HG02970 (cell line): ENCODE results near the gene PTRH1.

ENCODE experiments used
- ATAC-seq: cut with Tn5 transposase; IDR thresholded peaks from one replicate; pipeline ENCODE4 v1.9.1; 2021; ENCODE audit warnings: mild to moderate bottlenecking, moderate library complexity, moderate number of reproducible peaks; ENCODE audit not compliant: unreplicated experiment, low FRiP score

Gene PTRH1

GRCh38 chr9:127722055-127722745 lies 6.7 kb upstream of the PTRH1 start:
- ATAC-seq, result no peak

DNA sequence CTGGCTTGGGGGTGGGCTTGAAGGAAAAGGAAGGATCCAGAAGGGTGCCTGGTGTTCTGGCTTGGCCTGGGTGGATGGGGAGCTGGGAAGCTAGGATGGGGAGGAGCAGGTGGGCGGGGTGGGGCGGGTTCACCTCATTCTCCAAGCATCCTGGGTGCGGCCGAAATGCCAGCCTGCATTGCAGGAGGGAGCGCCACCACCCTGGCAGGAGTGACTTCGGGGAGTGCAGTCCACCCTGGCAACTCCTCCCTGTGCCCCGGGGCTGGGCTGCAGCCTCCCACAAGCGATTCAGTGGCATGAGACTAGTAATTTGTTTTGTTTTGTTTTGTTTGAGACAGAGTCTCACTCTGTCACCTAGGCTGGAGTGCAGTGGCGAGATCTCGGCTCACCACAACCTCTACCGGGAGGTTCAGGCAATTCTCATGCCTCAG lies 5.9 kb upstream of the PTRH1 start:
- no peak for ATAC-seq

- ATAC-seq, result no peak
Observed at GRCh38 chr9:127720865-127721227, 5.4 kb upstream of the PTRH1 start.

GRCh38 chr9:127720031-127720864 lies 4.8 kb upstream of the PTRH1 start:
- ATAC-seq, result no peak

DNA sequence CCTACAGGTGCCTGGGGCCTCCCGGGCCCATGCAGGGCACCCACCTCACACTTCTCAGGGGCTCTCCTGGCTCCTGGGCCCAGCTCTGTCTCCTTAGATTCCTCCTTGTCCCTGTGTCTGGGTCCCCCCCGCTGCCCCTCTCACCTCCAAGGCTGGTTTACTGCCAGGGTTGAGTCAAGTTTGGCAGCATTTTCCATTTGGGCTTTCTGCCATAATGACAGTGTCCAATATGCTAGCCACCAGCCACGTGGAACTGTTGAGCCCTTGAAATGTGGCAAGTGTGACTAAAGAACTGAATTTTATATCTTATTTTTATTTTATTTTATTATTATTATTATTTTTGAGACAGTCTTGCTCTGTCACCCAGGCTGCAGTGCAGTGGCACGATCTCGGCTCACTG lies 2.3 kb upstream of the PTRH1 start:
- no peak for ATAC-seq

- ATAC-seq, result no peak
Observed at GRCh38 chr9:127716412-127716811, 949 bp upstream of the PTRH1 start.

- peak; percentile 3 for ATAC-seq
Observed at GRCh38 chr9:127714951-127715469, 453 bp downstream of the PTRH1 start.

DNA sequence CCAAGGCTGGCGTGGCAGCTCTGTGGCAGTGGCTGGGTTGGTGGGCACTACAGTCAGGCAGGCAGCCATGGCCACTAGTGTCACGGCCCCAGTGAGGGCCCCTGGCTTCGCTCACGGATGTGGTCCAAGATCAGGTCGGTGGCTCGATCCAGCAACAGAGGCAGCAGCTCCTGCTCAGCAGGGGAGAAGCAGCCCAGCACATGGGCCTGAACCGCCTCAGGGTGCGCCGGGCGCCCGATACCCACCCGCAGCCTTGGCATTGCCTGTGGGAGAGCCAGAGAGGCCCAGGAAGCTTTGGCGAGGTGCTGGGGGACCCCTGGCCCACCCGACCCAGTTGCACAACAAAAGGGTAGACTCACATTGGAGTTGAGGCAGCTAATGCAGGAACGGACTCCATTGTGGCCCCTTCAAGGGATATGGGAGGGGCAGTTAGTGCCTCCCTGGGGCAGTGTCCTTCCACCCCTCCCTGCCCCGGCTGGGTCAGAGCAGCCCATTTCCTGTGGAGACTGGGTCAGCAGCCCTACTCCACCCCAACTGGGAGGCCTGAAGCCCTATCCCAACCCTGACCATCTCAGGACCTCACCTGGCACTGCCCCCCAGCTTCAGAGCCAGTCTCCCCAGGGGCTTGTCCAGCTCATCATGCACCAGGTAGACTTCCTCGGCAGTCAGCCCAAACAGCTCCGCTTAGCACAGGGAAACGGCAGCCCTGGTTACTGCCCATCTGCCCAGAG lies 1.3 kb downstream of the PTRH1 start:
- ATAC-seq, result no peak

DNA sequence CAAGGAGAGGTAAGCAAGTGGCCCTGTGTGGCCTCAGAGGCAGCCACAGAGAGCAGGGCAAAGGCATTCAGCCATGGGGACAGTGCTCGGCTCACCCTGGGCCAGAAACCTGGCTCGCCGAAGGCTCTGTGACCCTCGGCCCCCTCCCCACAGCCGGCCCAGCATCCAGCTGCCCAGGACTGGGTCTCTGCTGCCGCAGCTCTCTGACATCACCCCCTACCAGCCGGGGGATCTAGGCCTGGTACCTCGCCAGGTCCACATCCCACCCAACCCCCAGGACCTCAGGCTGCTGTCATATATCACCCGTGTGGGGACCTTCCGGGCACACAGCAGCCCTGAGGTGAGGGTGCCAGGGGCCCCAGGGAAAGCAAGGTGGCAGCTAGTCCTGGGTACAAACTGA lies 2.6 kb downstream of the PTRH1 start:
- no peak for ATAC-seq

DNA sequence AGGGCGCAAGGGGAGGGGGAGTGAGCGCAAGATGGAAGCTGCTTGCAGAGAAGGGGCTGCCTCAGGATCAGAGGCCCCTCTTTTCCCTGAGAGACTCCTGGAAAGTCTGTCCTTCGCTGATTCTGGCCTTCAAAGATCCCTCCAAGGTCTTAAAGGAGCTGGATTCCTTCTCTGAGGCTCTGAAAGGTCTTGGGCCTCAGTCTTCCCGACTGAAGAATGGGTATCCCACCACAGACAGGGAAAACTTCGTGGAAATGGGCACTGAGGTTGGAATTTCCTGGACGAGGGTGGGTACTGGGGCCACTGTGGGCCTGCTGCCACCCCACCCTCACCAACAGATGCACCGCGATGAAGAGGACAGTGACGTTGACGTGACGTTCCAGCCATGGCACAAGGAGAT lies 3.1 kb downstream of the PTRH1 start:
- no peak for ATAC-seq

DNA sequence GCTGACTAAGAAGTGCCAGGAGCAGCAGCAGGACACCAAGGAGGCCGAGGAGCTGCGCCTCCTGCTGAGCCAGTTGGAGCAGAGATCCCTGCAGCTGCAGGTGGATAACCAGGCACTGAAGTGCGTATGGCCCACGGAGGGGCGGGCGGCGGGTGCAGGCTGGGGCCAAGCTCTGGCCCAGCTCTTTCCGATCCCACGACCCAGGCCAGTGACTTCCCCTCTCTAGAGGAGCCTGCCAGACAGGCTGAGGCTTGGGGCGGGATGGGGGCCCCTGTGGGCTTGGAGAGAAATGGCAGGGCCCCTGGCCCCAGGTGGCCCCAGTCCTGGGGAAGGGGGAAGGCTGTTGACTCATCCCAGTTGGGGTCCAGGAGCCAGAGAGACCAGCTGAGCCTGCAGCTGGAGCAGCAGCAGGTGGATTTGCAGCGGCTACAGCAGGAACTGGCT lies 3.6 kb downstream of the PTRH1 start:
- ATAC-seq, result no peak

- ATAC-seq, result no peak
Observed at GRCh38 chr9:127711226-127711701, 4.2 kb downstream of the PTRH1 start.

DNA sequence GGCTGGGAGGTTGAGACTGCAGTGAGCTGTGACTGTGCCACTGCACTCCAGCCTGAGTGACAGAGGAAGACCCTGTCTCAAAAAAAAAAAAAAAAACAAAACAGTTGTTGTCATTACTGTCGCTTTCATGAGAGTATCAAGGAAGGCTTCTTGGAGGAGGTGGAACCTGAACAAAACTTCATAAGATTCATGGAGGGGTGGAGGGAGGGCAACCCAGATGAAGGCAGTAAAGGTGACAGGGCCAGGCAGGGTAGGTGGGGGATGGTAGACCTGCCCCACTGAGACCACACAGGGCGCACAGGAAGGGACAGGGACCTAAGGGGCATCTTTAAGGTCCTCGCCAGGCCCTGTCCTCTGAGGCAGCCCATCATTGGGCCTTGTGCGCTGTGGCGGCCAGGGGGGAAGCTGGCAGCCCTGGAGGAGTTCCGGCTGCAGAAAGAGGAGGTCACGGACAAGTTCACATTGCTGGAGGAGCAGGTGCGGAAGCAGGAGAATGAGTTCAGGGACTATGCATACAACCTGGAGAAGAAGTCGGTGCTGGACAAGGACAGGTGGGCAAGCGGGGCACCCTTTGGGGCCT lies 5.2 kb downstream of the PTRH1 start:
- no peak for ATAC-seq

DNA sequence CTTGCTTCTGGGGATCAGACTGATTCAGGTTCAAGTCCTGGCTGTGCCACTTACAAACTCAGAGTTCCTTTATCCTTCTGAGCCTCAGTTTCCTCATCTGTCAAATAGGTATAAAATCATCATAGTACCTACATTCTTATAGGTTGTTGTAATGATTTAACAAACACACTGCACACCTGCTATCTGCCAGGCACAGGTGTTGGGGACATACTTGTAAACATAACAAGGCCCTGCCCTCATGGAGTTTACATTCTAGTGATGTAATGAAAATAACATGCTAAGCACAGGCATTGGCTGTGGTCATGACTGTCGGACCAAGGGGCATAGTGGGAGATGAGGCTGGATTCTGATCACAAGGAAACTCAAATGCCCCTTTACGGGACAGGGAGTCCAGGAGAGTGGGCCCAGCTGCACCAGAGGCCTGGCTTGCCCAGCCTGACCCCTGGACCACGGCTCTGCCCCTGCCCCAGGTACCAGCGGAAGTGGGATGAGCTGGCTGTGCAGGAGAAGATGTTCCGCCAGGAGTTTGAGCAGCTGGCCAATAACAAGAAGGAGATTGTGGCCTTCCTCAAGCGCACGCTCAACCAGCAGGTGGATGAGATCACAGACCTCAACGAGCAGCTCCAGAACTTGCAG lies 6.4 kb downstream of the PTRH1 start:
- no peak for ATAC-seq

DNA sequence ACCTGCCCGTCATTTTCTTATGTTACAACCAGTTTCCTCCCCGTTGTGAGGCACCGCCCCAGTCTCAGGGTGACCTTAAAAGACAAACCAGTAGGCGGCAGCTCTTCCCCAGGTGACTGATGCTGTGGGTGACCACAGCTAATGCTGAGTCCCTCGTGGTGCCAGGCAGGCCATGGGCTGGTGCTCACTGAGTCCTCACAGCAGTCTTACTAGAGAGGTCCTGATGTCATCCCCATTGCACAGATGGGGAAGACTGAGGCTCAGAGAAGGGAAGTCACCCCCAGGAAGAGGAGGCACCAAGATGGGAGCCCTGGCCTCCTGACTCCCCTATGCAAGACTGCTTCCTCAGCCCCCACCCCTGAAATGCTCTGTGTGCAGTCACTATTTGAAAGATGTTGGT lies 7.7 kb downstream of the PTRH1 start:
- no peak for ATAC-seq

DNA sequence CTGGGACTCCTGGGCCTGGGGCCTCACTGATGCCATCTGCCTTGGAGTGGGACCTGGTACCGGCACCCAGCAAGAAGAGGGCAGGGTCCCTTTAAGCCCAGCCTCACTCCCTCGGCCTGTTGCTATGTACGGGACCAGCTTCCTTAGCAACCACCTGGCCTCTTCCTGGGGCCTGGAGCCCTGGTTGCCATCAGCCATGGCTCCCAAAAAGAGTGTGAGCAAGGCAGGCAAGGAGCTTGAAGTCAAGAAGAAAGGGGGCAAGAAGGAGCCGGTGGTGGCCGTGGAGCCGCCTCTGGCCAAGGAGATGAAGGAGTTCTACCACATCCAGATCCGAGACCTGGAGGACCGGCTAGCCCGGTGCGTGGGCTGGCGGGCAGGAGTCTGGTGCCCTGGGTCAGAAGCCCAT lies 8.6 kb downstream of the PTRH1 start, which contains the start of gene CFAP157:
Gene CFAP157 (plus strand): TSS at position 153 of the 406 bp plus-strand sequence. CDS start 44 bp downstream, at position 197.
- no peak for ATAC-seq

DNA sequence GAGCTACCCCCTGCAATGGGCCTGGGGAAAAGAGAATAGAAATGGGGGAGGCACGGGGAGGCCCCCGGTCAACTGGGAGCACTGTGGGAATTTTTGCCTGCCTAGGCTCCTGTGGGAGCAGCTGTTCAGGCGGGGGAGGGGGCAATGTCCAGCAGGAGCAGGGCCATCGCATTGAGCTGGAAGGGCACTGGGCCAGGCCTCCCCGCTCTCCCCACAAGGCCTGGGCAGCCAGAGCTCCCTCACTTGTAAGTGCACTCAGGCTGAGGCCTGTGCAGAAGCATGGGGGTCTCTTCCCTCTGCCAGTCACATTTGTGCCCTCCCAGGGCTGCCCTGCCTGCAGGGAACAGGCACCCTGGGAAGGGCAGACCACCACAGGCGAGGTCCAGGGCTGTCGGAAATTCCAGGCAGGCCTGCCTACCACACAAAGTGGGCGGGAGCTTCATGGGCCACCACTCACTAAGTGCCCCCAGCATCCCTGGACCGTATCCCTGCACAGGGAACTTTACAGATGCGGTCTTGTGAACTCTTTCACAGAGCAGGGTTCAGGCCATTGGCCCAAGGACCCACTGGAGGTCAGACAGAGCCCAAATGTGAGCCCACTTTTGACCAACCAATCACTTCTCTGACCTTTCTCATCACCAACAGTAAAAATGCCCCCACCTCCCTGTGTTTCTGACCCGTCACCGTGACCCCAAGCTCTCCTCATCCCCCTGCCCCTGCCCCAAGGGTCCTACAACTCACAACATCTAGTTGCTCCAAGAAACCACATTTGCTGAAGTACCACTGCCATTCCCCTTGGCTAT lies 9.7 kb downstream of the PTRH1 start:
- ATAC-seq, result no peak

DNA sequence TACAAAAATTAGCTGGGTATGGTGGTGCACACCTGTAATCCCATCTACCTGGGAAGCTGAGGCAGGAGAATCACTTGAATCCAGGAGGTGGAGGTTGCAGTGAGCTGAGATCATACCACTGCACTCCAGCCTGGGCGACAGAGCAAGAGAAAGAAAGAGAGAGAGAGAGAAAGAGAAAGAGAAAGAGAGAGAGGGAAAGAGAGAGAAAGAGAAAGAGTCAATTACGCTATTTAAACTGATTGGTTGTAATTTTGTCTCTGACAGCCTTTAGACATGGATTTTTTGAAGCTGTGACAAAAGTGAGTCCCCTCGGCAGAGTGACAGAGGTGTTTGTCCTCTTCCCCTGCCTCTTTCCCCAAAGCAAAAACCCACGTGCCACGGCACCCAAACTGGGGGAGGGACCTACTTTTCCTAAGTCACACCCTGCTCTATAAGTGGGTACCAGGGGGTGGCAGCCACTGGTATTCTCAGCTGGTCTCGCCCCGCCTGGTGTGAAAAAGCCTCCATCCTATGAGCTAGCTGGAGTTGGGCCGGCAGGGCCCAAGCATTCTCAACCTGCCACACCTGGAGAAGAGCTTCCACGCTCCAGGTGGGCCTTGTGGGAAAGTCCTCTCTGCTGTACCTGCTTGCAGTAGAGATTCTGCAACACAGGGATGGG lies 12.0 kb downstream of the PTRH1 start:
- no peak for ATAC-seq
